PC-3 (cell line): ENCODE results near the gene PIGK.

Experiments used
- EZH2 ChIP-seq: fragments of 300-600 bp; sonication (generic); IDR thresholded peaks from one replicate; pipeline ENCODE4 v1.6.1; 2017; ENCODE audit warnings: antibody characterized with exemption, mild to moderate bottlenecking, low read length; ENCODE audit not compliant: unreplicated experiment
- EZH2phosphoT487 ChIP-seq: fragments of 300-600 bp; sonication (generic); IDR thresholded peaks from 2 replicates; pipeline ENCODE4 v1.6.1; 2018; ENCODE audit warnings: mild to moderate bottlenecking, antibody characterized with exemption, low read length, borderline replicate concordance
- TF ChIP-seq, protein P1 (sequence below): fragments of 300-600 bp; sonication (generic); conservative IDR thresholded peaks from 2 replicates; pipeline ENCODE4 v1.5.1; 2017; ENCODE audit warnings: antibody characterized with exemption, low read depth, mild to moderate bottlenecking, low read length

DNA sequence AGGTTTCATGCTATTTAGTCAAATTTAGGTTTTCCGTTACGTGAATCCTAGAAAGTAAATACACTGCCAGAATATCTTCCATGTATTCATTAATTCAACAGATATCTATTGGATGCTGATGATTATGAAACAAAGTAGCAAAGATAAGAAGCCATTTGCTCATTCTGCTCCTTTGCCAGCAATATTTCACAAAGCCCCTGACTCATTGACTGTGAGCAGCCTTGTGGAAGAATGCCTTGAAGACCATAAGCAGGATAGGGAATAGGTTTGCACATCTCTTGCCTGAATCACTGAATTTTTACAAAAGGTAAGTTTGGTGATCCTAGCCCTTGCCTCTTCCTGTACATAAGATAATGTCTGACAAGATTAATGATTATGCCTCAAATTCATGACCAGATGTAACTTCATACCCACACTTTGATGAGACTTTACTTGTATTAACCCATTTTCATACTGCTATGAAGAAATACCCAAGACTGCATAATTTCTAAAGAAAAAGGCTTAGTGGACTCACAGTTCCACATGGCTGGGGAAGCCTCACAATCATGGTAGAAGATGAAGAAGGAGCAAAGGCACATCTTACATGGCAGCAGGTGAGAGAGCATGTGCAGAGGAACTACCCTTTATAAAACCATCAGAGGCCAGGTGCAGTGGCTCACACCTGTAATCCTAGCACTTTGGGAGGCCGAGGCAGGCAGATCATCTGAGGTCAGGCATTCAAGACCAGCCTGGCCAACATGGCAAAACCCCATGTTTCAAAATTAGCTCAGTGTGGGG, 1.6 kb upstream of the PIGK start:
- TF ChIP-seq, protein P1, sequence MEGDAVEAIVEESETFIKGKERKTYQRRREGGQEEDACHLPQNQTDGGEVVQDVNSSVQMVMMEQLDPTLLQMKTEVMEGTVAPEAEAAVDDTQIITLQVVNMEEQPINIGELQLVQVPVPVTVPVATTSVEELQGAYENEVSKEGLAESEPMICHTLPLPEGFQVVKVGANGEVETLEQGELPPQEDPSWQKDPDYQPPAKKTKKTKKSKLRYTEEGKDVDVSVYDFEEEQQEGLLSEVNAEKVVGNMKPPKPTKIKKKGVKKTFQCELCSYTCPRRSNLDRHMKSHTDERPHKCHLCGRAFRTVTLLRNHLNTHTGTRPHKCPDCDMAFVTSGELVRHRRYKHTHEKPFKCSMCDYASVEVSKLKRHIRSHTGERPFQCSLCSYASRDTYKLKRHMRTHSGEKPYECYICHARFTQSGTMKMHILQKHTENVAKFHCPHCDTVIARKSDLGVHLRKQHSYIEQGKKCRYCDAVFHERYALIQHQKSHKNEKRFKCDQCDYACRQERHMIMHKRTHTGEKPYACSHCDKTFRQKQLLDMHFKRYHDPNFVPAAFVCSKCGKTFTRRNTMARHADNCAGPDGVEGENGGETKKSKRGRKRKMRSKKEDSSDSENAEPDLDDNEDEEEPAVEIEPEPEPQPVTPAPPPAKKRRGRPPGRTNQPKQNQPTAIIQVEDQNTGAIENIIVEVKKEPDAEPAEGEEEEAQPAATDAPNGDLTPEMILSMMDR = no peak
- TF ChIP-seq EZH2 (no peak), EZH2phosphoT487 (no peak)
